HEK293 (cell line): Measurements from ENCODE around the gene RAB1A.

ENCODE experiments used
- CTCF ChIA-PET: fragments of 350-600 bp; formaldehyde crosslinking; extraction: SDS; loops from one replicate; lab custom pipeline; 2021; ENCODE audit warnings: antibody characterized with exemption; lab: Yijun Ruan, JAX
- POLR2A ChIA-PET: fragments of 300-600 bp; formaldehyde crosslinking; extraction: SDS; loops from one replicate; lab custom pipeline; 2020; ENCODE audit warnings: antibody characterized with exemption, inconsistent platforms; lab: Yijun Ruan, JAX
- H3K27ac ChIP-seq: fragments of 200-500 bp; sonication (Bioruptor generic); 2 replicates; pipeline ENCODE4 v1.5.1; 2014; ENCODE audit warnings: low read depth, low read length, control low read depth, inconsistent platforms; ENCODE audit errors: extremely low read depth
- H3K36me3 ChIP-seq, 2 experiments: fragments of 200-500 bp in 1 of 2; sonication (Bioruptor generic) in 1 of 2; 1 replicate in 1 of 2; 2 replicates in 1 of 2; pipeline ENCODE4 v1.5.1; 2014 to 2017; ENCODE audit warnings: inconsistent platforms in 2 of 2, low read length in 2 of 2; ENCODE audit not compliant: control insufficient read depth in 2 of 2, insufficient read depth in 1 of 2
- H3K4me1 ChIP-seq: fragments of 200-500 bp; sonication (Bioruptor generic); 2 replicates; pipeline ENCODE4 v1.5.1; 2014; ENCODE audit warnings: mild to moderate bottlenecking, low read length, inconsistent platforms; ENCODE audit not compliant: control insufficient read depth, insufficient read depth
- H3K4me3 ChIP-seq: 2 replicates; pipeline ENCODE4 v1.5.1; 2011; ENCODE audit warnings: low read depth, mild to moderate bottlenecking, control low read depth, low read length, moderate library complexity
- H3K9me3 ChIP-seq: fragments of 200-500 bp; sonication (Bioruptor generic); 2 replicates; pipeline ENCODE4 v1.5.1; 2014; ENCODE audit warnings: low read depth, low read length, inconsistent platforms; ENCODE audit not compliant: control insufficient read depth, insufficient read depth
- KLF1 ChIP-seq: fragments of 450-650 bp; formaldehyde crosslinking; IDR thresholded peaks from 2 replicates; pipeline ENCODE4 v1.5.1; 2016; ENCODE audit warnings: missing biosample characterization, missing genetic modification characterization
- KLF7 ChIP-seq: fragments of 450-650 bp; formaldehyde crosslinking; IDR thresholded peaks from 2 replicates; pipeline ENCODE4 v1.5.1; 2016; ENCODE audit warnings: missing biosample characterization, missing genetic modification characterization, borderline replicate concordance
- REPIN1 ChIP-seq: fragments of 450-650 bp; formaldehyde crosslinking; IDR thresholded peaks from 2 replicates; pipeline ENCODE4 v1.5.1; 2017; ENCODE audit warnings: missing biosample characterization, missing genetic modification characterization, low read depth
- TCF7L2 ChIP-seq: IDR thresholded peaks from 2 replicates; pipeline ENCODE4 v1.6.1; 2011; ENCODE audit warnings: low read depth, mild to moderate bottlenecking, inconsistent platforms, low read length, moderate library complexity, borderline replicate concordance
- YY2 ChIP-seq: fragments of 450-650 bp; formaldehyde crosslinking; IDR thresholded peaks from 2 replicates; pipeline ENCODE4 v1.5.1; 2016; ENCODE audit warnings: missing biosample characterization, missing genetic modification characterization
- ZBTB17 ChIP-seq: fragments of 450-650 bp; formaldehyde crosslinking; IDR thresholded peaks from 2 replicates; pipeline ENCODE4 v1.5.1; 2016; ENCODE audit warnings: missing biosample characterization, missing genetic modification characterization
- ZBTB48 ChIP-seq: fragments of 450-650 bp; formaldehyde crosslinking; IDR thresholded peaks from 2 replicates; pipeline ENCODE4 v1.5.1; 2016; ENCODE audit warnings: missing biosample characterization, missing genetic modification characterization
- ZBTB7A ChIP-seq: fragments of 450-650 bp; formaldehyde crosslinking; IDR thresholded peaks from 2 replicates; pipeline ENCODE4 v1.5.1; 2016; ENCODE audit warnings: low read depth, missing biosample characterization, missing genetic modification characterization
- ZFP69B ChIP-seq: fragments of 450-650 bp; formaldehyde crosslinking; IDR thresholded peaks from 2 replicates; pipeline ENCODE4 v1.5.1; 2016; ENCODE audit warnings: missing biosample characterization, missing genetic modification characterization
- ZNF121 ChIP-seq: fragments of 450-650 bp; formaldehyde crosslinking; IDR thresholded peaks from 2 replicates; pipeline ENCODE4 v1.5.1; 2016; ENCODE audit warnings: missing biosample characterization, missing genetic modification characterization
- ZNF174 ChIP-seq: fragments of 450-650 bp; formaldehyde crosslinking; IDR thresholded peaks from 2 replicates; pipeline ENCODE4 v1.5.0; 2017; ENCODE audit warnings: missing biosample characterization, mild to moderate bottlenecking, missing genetic modification characterization
- ZNF214 ChIP-seq: fragments of 450-650 bp; formaldehyde crosslinking; IDR thresholded peaks from 2 replicates; pipeline ENCODE4 v1.5.1; 2017; ENCODE audit warnings: missing biosample characterization, mild to moderate bottlenecking, missing genetic modification characterization, borderline replicate concordance
- ZNF221 ChIP-seq: fragments of 450-650 bp; formaldehyde crosslinking; IDR thresholded peaks from 2 replicates; pipeline ENCODE4 v1.5.1; 2017; ENCODE audit warnings: missing biosample characterization, missing genetic modification characterization, borderline replicate concordance
- ZNF223 ChIP-seq: fragments of 450-650 bp; formaldehyde crosslinking; IDR thresholded peaks from 2 replicates; pipeline ENCODE4 v1.5.1; 2016; ENCODE audit warnings: missing biosample characterization, missing genetic modification characterization
- ZNF274 ChIP-seq, 2 experiments: fragments of 200-500 bp in 1 of 2; fragments of 450-650 bp in 1 of 2; sonication (Bioruptor generic) in 1 of 2; formaldehyde crosslinking in 1 of 2; IDR thresholded peaks; 2 replicates each; pipeline versions ENCODE4 v1.5.1 to v1.6.1; 2014 to 2016; ENCODE audit warnings: borderline replicate concordance in 1 of 2, inconsistent platforms in 1 of 2, low read length in 1 of 2, missing biosample characterization in 1 of 2, missing genetic modification characterization in 1 of 2
- ZNF324 ChIP-seq: fragments of 450-650 bp; formaldehyde crosslinking; IDR thresholded peaks from 2 replicates; pipeline ENCODE4 v1.5.1; 2016; ENCODE audit warnings: missing biosample characterization, missing genetic modification characterization
- ZNF391 ChIP-seq: fragments of 450-650 bp; formaldehyde crosslinking; IDR thresholded peaks from 2 replicates; pipeline ENCODE4 v1.5.1; 2016; ENCODE audit warnings: low read depth, missing biosample characterization, missing genetic modification characterization, borderline replicate concordance
- ZNF404 ChIP-seq: fragments of 450-650 bp; formaldehyde crosslinking; IDR thresholded peaks from 2 replicates; pipeline ENCODE4 v1.5.1; 2017; ENCODE audit warnings: missing biosample characterization, missing genetic modification characterization
- ZNF433 ChIP-seq: fragments of 450-650 bp; formaldehyde crosslinking; IDR thresholded peaks from 2 replicates; pipeline ENCODE4 v1.5.1; 2016; ENCODE audit warnings: missing biosample characterization, missing genetic modification characterization, low read depth
- ZNF473 ChIP-seq: fragments of 450-650 bp; formaldehyde crosslinking; IDR thresholded peaks from 2 replicates; pipeline ENCODE4 v1.5.1; 2017; ENCODE audit warnings: missing biosample characterization, missing genetic modification characterization
- ZNF501 ChIP-seq: fragments of 450-650 bp; formaldehyde crosslinking; IDR thresholded peaks from 2 replicates; pipeline ENCODE4 v1.5.1; 2016; ENCODE audit warnings: missing biosample characterization, missing genetic modification characterization
- ZNF561 ChIP-seq: fragments of 450-650 bp; IDR thresholded peaks from 2 replicates; pipeline ENCODE4 v1.5.1; 2018; ENCODE audit warnings: missing biosample characterization, missing genetic modification characterization, borderline replicate concordance
- ZNF600 ChIP-seq: fragments of 450-650 bp; formaldehyde crosslinking; IDR thresholded peaks from 2 replicates; pipeline ENCODE4 v1.5.1; 2016; ENCODE audit warnings: missing biosample characterization, missing genetic modification characterization
- ZNF624 ChIP-seq: fragments of 450-650 bp; formaldehyde crosslinking; IDR thresholded peaks from 2 replicates; pipeline ENCODE4 v1.5.1; 2017; ENCODE audit warnings: missing biosample characterization, missing genetic modification characterization
- ZNF677 ChIP-seq: fragments of 450-650 bp; IDR thresholded peaks from 2 replicates; pipeline ENCODE4 v1.5.0; 2018; ENCODE audit warnings: missing biosample characterization, mild to moderate bottlenecking, missing genetic modification characterization, moderate library complexity
- ZSCAN23 ChIP-seq: fragments of 450-650 bp; formaldehyde crosslinking; IDR thresholded peaks from 2 replicates; pipeline ENCODE4 v1.5.1; 2016; ENCODE audit warnings: missing biosample characterization, missing genetic modification characterization
- TF ChIP-seq, protein P1 (sequence below): fragments of 450-650 bp; formaldehyde crosslinking; IDR thresholded peaks from 2 replicates; pipeline ENCODE4 v1.5.1; 2016; ENCODE audit warnings: missing biosample characterization, missing genetic modification characterization
- TF ChIP-seq, protein P2 (sequence below): fragments of 450-650 bp; formaldehyde crosslinking; IDR thresholded peaks from 2 replicates; pipeline ENCODE4 v1.5.1; 2016; ENCODE audit warnings: missing biosample characterization, missing genetic modification characterization
- TF ChIP-seq, protein P3 (sequence below): fragments of 450-650 bp; formaldehyde crosslinking; optimal IDR thresholded peaks from 2 replicates; pipeline ENCODE3; 2016; ENCODE audit warnings: missing biosample characterization, mild to moderate bottlenecking, missing genetic modification characterization
- TF ChIP-seq, protein P4 (sequence below): fragments of 450-650 bp; formaldehyde crosslinking; IDR thresholded peaks from 2 replicates; pipeline ENCODE4 v1.5.1; 2016; ENCODE audit warnings: missing biosample characterization, missing genetic modification characterization

RAB1A gene

DNA sequence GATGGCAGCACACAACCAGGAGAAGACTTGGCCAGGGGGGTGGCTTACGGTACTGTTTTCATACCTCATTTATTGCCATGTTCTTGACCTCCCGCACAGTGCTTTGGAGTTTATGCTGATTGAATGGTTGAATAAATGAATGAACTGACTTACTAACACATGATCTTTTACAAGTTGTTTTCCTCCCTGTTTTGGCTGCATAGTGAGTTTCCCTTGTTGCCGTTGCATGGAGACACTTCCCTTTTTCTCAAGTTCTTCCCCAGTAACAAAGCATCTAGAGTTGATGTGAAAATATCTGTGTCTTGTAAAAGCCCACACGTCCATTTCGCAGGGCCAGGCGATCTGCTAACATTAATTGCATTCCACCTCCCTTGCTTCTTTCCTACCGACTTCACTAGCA lies 35.7 kb upstream of the RAB1A start:
- no peaks in the 10 kb centered on the region for H3K4me1 ChIP-seq
- no peaks in the 10 kb centered on the region for H3K36me3 ChIP-seq
- ChIA-PET CTCF (interaction anchor here (0.7 kb wide), 1 partner anchor 78 kb away, joined by 3 read pairs; no protein-coding TSS in a partner anchor), POLR2A (no interaction called here)
- no peaks in the 10 kb centered on the region for H3K9me3 ChIP-seq
- TF ChIP-seq TCF7L2 (no peak), ZFP69B (no peak), ZNF391 (tag by site-specific recombination) (no peak), ZNF624 (tag by site-specific recombination) (no peak), ZSCAN23 (tag by site-specific recombination) (no peak), ZNF404 (no peak), ZNF121 (no peak), YY2 (tag by site-specific recombination) (no peak), ZNF473 (no peak), ZNF324 (tag by site-specific recombination) (no peak), ZNF600 (no peak), ZNF221 (tag by site-specific recombination) (no peak), KLF7 (tag by site-specific recombination) (no peak), ZNF223 (tag by site-specific recombination) (no peak)
- TF ChIP-seq, protein P1, sequence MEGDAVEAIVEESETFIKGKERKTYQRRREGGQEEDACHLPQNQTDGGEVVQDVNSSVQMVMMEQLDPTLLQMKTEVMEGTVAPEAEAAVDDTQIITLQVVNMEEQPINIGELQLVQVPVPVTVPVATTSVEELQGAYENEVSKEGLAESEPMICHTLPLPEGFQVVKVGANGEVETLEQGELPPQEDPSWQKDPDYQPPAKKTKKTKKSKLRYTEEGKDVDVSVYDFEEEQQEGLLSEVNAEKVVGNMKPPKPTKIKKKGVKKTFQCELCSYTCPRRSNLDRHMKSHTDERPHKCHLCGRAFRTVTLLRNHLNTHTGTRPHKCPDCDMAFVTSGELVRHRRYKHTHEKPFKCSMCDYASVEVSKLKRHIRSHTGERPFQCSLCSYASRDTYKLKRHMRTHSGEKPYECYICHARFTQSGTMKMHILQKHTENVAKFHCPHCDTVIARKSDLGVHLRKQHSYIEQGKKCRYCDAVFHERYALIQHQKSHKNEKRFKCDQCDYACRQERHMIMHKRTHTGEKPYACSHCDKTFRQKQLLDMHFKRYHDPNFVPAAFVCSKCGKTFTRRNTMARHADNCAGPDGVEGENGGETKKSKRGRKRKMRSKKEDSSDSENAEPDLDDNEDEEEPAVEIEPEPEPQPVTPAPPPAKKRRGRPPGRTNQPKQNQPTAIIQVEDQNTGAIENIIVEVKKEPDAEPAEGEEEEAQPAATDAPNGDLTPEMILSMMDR (tag by site-specific recombination): no peak
- H3K27ac ChIP-seq: no peak overlapping the region
- H3K4me3 ChIP-seq: no peak overlapping the region

- POLR2A ChIA-PET: interaction anchor here (0.8 kb wide), 1 partner anchor 34 kb away, joined by 3 read pairs; no protein-coding TSS in a partner anchor
- no peak overlapping the region for H3K27ac ChIP-seq
- no peaks in the 10 kb centered on the region for H3K9me3 ChIP-seq
- TF ChIP-seq ZNF214: no peak
- TF ChIP-seq ZNF174 (tag by site-specific recombination): no peak
- TF ChIP-seq ZNF501 (tag by site-specific recombination): no peak
- TF ChIP-seq, protein P2, sequence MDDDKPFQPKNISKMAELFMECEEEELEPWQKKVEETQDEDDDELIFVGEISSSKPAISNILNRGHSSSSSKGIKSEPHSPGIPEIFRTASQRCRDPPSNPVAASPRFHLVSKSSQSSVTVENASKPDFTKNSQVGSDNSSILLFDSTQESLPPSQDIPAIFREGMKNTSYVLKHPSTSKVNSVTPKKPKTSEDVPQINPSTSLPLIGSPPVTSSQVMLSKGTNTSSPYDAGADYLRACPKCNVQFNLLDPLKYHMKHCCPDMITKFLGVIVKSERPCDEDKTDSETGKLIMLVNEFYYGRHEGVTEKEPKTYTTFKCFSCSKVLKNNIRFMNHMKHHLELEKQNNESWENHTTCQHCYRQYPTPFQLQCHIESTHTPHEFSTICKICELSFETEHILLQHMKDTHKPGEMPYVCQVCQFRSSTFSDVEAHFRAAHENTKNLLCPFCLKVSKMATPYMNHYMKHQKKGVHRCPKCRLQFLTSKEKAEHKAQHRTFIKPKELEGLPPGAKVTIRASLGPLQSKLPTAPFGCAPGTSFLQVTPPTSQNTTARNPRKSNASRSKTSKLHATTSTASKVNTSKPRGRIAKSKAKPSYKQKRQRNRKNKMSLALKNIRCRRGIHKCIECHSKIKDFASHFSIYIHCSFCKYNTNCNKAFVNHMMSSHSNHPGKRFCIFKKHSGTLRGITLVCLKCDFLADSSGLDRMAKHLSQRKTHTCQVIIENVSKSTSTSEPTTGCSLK (tag by site-specific recombination): no peak
- TF ChIP-seq KLF1: no peak
- TF ChIP-seq ZNF473: no peak
- no peak for TF ChIP-seq ZNF677 (tag by site-specific recombination)
- no peak for TF ChIP-seq ZNF561 (tag by site-specific recombination)
- TF ChIP-seq, protein P3, sequence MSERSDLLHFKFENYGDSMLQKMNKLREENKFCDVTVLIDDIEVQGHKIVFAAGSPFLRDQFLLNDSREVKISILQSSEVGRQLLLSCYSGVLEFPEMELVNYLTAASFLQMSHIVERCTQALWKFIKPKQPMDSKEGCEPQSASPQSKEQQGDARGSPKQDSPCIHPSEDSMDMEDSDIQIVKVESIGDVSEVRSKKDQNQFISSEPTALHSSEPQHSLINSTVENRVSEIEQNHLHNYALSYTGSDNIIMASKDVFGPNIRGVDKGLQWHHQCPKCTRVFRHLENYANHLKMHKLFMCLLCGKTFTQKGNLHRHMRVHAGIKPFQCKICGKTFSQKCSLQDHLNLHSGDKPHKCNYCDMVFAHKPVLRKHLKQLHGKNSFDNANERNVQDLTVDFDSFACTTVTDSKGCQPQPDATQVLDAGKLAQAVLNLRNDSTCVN (tag by site-specific recombination): no peak
- TF ChIP-seq, protein P4, sequence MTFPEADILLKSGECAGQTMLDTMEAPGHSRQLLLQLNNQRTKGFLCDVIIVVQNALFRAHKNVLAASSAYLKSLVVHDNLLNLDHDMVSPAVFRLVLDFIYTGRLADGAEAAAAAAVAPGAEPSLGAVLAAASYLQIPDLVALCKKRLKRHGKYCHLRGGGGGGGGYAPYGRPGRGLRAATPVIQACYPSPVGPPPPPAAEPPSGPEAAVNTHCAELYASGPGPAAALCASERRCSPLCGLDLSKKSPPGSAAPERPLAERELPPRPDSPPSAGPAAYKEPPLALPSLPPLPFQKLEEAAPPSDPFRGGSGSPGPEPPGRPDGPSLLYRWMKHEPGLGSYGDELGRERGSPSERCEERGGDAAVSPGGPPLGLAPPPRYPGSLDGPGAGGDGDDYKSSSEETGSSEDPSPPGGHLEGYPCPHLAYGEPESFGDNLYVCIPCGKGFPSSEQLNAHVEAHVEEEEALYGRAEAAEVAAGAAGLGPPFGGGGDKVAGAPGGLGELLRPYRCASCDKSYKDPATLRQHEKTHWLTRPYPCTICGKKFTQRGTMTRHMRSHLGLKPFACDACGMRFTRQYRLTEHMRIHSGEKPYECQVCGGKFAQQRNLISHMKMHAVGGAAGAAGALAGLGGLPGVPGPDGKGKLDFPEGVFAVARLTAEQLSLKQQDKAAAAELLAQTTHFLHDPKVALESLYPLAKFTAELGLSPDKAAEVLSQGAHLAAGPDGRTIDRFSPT (tag by site-specific recombination): no peak
- TF ChIP-seq ZNF433 (tag by site-specific recombination): no peak
- TF ChIP-seq ZNF274 (IDR thresholded peaks at IDR 0.05; ENCODE audit: low read length): no peak
- no peak for TF ChIP-seq ZNF274 (tag by site-specific recombination; IDR thresholded peaks at IDR 0.05; ENCODE audit: borderline replicate concordance)
- TF ChIP-seq ZBTB17 (tag by site-specific recombination): no peak
- no peak for TF ChIP-seq ZBTB7A
- no peak for TF ChIP-seq KLF7 (tag by site-specific recombination)
- no peak for TF ChIP-seq ZBTB48 (tag by site-specific recombination)
- no peak for TF ChIP-seq REPIN1 (tag by site-specific recombination)
Measured at GRCh38 chr2:65164426-65164891, 34.6 kb upstream of the RAB1A start.

More at GRCh38 chr2:65164426-65164891, 34.6 kb upstream of the RAB1A start:
- no peaks in the 10 kb centered on the region for H3K4me1 ChIP-seq
- H3K4me3 ChIP-seq: no peak overlapping the region
- CTCF ChIA-PET: interaction anchor here (0.9 kb wide), 1 partner anchor 100 kb away, joined by 4 read pairs; no protein-coding TSS in a partner anchor
- no peaks in the 10 kb centered on the region for H3K36me3 ChIP-seq
